ENCODE measurements around the gene GJD2.

- no peak for TF ChIP-seq POLR2AphosphoS5 (IDR thresholded peaks at IDR 0.05; ENCODE audit: low read depth, low read length)
- TF ChIP-seq CTCF (IDR thresholded peaks at IDR 0.05): no peak
- no peak for TF ChIP-seq REST (IDR thresholded peaks at IDR 0.05; ENCODE audit: low read depth, low read length)
- TF ChIP-seq GABPA (IDR thresholded peaks at IDR 0.05; ENCODE audit: low read depth): no peak
- TF ChIP-seq SIN3A (IDR thresholded peaks at IDR 0.05; ENCODE audit: borderline replicate concordance, low read depth, low read length): no peak
- TF ChIP-seq FOXJ3 (CRISPR knock-in tag; IDR thresholded peaks at IDR 0.05): no peak
Measured at GRCh38 chr15:34725556-34725955, 29.2 kb downstream of the GJD2 start.
